SKM-1 (cell line): Measurements from ENCODE around the gene RHOBTB3.

Experiments used
- DNase-seq: peaks from one replicate; lab custom pipeline; 2025; ENCODE audit not compliant: unreplicated experiment; lab: John Stamatoyannopoulos, UW

Gene RHOBTB3

GRCh38 chr5:95761771-95762651, 30.9 kb downstream of the RHOBTB3 start:
- no peak for DNase-seq

GRCh38 chr5:95762652-95763041, 31.5 kb downstream of the RHOBTB3 start:
- no peak for DNase-seq

- no peak for DNase-seq
Observed at GRCh38 chr5:95763941-95764340, 32.8 kb downstream of the RHOBTB3 start.

GRCh38 chr5:95768731-95769130, 37.6 kb downstream of the RHOBTB3 start:
- no peak for DNase-seq

- DNase-seq, result no peak
Observed at GRCh38 chr5:95770830-95771708, 39.9 kb downstream of the RHOBTB3 start.

DNA sequence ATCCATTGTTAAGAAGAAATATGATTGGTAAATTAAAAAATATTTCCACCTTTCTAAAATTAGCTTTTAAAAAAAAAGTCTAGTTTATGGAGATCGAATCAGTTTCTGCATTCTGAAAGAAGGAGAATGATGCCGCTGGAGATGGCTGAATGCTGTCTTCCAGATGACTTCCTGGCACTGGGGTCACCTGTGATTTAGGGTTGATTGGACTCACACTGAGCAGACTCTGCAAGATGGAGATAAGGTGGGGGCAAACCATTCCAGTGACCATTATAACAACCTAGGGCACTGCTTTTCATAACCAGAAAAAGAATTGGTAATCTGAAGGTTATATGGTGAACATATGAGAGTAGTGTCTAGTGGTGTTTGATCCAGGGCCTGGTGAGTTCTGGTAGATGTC, 40.8 kb downstream of the RHOBTB3 start:
- DNase-seq, result no peak

GRCh38 chr5:95773335-95774059, 42.4 kb downstream of the RHOBTB3 start:
- peak; percentile 18 for DNase-seq

DNA sequence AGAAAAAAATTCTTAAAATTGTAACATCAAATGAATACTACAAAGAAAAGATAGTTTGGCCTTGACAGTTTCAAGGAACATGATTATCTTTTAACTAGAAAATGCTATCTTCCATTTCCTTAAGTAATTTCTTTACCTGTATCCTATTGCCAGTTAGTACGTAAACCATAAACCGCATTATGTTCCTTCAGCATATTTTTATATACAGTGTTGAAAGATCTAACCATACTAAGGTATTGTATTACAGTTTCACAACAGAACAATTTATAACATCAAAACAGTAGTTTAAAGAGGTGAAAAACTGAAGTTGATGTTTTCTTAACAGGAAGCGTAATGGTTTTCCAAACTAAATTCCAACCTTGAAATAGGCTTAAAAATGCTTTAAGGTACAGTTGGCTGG, 46.3 kb downstream of the RHOBTB3 start:
- DNase-seq, result no peak

GRCh38 chr5:95778713-95779436, 47.7 kb downstream of the RHOBTB3 start:
- DNase-seq, result no peak

GRCh38 chr5:95779611-95780010, 48.5 kb downstream of the RHOBTB3 start:
- DNase-seq, result no peak

DNA sequence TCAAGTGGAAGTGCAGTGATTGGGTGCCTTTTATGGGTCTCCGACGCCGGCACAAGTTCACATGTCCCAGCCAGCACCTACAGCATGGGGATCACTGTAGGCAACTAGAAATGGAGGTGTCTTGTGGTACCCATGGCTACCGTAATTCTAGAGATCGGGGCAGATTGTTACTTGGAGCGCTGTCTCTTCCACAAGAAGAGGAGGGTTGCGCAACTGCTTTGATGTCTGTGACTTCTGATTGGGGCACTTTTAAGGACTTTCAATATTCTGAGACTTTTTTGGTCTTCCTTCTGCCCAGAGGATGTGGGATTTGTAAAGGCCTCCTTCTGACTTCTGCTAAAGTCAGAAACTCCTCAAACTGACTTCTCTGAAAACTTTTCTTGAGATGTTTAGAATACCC, 49.5 kb downstream of the RHOBTB3 start:
- DNase-seq, result no peak

- peak; percentile 76 for DNase-seq
Observed at GRCh38 chr5:95781101-95781583, 50.0 kb downstream of the RHOBTB3 start.

DNA sequence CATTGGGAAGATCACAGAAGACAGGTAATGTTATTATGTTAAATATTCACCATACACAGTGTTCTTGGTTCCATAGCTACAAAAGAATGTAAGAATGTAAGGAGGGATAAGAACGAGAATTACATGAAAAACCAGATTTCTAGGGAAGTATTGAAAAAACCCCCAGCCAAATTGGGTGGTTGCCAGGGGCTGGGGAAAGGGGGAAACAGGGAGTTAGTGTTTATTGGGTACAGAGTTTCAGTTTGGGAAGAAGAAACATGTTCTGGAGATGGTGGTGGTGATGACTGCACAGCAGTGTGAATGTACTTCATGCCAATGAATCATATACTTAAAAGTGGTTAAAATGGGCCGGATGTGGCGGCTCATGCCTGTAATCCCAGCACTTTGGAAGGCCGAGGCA, 51.0 kb downstream of the RHOBTB3 start:
- DNase-seq, result no peak

DNA sequence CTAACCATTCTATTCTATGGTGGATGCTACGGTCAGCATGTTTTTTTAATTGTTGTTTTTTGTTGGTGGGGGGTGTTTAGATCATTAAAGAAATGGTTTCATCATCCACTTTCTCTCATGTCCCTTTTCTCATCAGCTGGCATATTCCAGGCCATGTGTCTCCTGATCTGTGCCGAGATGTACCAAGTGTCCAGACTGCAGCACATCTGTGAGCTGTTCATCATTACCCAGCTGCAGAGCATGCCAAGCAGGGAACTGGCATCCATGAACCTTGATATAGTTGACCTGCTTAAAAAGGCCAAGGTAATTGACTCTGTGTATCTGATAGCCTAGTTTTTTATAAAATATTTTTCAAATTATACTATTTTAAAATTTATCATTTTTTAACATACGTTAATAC, 52.5 kb downstream of the RHOBTB3 start:
- no peak for DNase-seq

- DNase-seq, result no peak
Observed at GRCh38 chr5:95784514-95785302, 53.6 kb downstream of the RHOBTB3 start.

DNA sequence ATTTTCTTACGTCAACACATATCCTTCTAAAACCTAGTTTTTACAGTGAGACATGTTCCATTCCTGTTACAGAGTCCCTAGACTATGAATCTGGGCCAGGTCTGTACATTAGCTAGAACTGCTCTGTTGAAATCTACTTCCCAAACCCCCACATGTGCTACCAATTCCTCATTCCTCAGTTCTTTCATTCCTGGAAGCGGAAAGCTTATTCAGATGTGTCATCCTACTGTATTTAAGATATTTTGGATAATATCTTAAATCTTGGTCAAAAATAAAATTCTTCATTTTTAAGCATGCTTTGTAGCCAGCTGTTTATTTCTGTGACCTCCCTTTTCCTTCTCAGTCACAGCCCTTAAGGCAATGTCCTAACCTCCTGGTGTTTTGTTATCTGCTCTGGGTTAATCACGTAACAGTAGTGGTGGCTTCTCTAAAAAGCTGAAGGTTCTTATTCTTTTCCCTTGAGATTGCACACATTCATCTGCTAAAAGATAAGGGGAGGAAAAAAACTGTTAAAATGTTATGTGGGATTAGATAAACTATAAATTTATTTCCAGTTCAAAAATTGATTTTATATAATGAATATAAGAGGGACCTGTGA, 55.8 kb downstream of the RHOBTB3 start:
- no peak for DNase-seq

GRCh38 chr5:95788493-95788892, 57.4 kb downstream of the RHOBTB3 start:
- DNase-seq, result no peak

- DNase-seq, result no peak
Observed at GRCh38 chr5:95791751-95792150, 60.6 kb downstream of the RHOBTB3 start.

DNA sequence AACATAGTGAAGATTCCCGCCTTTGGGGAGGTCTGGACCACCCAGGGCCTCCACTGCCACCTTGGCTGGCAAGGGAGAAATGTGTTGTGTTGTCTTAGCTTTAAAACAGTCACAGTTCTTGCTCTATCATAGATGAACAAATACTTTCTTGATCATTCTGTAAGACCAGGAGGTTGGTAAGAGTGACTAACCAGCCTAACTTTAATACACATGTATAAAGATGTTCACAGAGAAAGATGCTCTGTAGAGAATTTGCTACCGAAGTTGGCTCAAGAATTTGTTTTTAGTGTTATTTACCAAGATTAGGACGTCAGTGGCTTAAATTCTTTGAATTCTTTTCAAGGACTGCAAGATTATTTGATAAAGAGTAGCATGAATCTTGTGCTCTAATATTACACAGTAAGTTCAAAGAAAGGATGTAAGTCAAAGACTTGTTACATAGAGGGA, 63.0 kb downstream of the RHOBTB3 start:
- DNase-seq, result no peak
